Omental fat pad (tissue), 4 donors: ENCODE results near the gene PRKAR1B. TPM values are rescaled to one million over a fixed set of nuclear protein-coding genes. Genes with fewer than 3 reads are reported as not detected.

ENCODE experiments used
- ATAC-seq: fragments of 150-250 bp; one replicate; pipeline ENCODE4 v1.9.1; 2016; ENCODE audit warnings: mild to moderate bottlenecking, moderate library complexity; ENCODE audit not compliant: low FRiP score
- DNase-seq: peaks from one replicate; pipeline ENCODE4 v3.0.0-alpha.2; 2019; ENCODE audit warnings: low spot score
- total RNA-seq, 4 donors: library from RNA; depleted of rRNA; stranded (reverse); fragments of >200 nt; gene quantifications; one replicate each; pipeline ENCODE4 v1.1.0, GENCODE V29; 2016
- TF ChIP-seq, protein P1 (sequence below), 3 donors: fragments of 450-650 bp; IDR thresholded peaks; one replicate each; pipeline ENCODE4 v1.5.1; 2016 to 2017; ENCODE audit warnings: antibody characterized with exemption in 3 of 3, mild to moderate bottlenecking in 3 of 3, moderate library complexity in 2 of 3

Gene PRKAR1B
- total RNA-seq, 4 donors from 2014 or later = 9.0 to 11.4 (median 10.3) TPM

DNA sequence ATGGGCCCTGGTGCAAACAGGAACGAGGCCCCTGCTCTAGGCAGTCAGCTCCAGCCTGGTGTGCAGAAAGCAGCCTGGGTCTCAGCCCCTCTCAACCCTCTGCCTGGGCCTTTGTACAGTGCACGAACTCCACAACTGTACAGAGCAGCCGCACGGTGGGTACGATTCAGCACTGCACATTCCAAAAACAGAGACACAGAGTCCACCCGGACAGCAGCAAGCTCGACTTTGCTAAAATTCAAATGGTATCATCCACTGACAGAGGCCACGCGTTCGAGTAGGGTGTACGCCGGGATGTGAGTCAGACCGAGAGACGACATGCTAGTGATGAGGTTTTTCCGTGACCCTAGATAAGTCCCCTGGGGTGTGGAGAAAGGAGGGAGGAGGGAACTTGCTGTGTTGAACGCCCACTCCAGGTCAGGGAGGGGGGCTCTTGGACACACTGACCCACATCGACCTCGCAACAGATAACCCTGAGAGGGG lies 141.8 kb downstream of the PRKAR1B start:
- ATAC-seq (no peak), DNase-seq (no peak)
- TF ChIP-seq, protein P1, sequence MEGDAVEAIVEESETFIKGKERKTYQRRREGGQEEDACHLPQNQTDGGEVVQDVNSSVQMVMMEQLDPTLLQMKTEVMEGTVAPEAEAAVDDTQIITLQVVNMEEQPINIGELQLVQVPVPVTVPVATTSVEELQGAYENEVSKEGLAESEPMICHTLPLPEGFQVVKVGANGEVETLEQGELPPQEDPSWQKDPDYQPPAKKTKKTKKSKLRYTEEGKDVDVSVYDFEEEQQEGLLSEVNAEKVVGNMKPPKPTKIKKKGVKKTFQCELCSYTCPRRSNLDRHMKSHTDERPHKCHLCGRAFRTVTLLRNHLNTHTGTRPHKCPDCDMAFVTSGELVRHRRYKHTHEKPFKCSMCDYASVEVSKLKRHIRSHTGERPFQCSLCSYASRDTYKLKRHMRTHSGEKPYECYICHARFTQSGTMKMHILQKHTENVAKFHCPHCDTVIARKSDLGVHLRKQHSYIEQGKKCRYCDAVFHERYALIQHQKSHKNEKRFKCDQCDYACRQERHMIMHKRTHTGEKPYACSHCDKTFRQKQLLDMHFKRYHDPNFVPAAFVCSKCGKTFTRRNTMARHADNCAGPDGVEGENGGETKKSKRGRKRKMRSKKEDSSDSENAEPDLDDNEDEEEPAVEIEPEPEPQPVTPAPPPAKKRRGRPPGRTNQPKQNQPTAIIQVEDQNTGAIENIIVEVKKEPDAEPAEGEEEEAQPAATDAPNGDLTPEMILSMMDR (IDR thresholded peaks at IDR 0.05) = no peak

DNA sequence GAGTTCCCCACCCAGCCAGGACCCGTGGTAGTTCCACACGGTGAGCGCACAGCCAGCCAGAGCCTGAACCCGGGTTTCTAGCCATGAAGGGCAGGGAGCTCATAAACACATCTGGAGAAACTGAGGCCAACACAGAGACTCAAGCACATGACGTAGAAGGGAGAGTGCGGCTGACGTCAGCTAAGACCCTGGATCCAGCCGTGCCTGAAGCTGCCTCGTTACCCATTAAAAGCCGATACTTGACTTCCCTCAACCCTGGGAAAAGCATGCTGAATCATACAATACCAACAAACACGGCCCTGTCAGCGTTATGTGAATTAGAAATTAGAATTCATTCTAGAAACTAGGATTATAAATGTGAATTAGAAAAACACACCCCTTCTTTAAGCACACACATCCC lies 142.3 kb downstream of the PRKAR1B start:
- TF ChIP-seq, protein P1 (IDR thresholded peaks at IDR 0.05) = no peak
- no peak for ATAC-seq
- no peak for DNase-seq

GRCh38 chr7:584122-584465 lies 143.0 kb downstream of the PRKAR1B start:
- DNase-seq (no peak), ATAC-seq (no peak)

DNA sequence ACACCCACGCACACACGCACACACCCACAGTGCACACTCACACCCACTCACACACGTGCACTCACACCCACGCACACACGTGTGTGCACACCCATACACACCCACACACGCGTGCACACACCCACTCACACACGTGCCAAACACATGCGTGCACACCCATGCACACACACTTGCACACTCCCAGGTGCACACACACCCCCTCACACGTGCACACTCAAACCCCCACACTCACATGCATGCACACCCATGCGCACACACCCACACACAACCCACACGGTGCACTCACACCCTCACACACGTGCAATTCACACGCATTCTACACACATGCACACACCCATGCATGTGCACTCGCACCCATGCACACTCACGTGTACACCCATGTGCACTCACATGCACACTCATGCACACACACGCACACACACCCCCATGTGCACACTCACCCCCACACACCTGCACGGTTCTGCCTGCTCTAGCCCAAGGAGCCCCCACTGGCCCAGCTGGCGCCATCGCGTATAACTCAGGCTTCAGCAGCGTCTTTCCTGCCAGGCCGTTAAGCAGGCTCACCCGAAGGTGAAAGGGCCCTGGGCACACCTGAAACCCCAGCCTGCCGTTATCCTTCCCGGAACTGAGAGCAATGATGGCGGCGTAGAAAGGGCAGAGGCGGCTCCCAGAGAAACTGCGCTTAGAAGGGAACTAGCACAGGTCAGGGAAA lies 143.5 kb downstream of the PRKAR1B start:
- DNase-seq (no peak), ATAC-seq (no peak)
- TF ChIP-seq, protein P1 (IDR thresholded peaks at IDR 0.05) = no peak

More at GRCh38 chr7:584122-584465, 143.0 kb downstream of the PRKAR1B start:
- TF ChIP-seq, protein P1 (IDR thresholded peaks at IDR 0.05) = no peak

DNA sequence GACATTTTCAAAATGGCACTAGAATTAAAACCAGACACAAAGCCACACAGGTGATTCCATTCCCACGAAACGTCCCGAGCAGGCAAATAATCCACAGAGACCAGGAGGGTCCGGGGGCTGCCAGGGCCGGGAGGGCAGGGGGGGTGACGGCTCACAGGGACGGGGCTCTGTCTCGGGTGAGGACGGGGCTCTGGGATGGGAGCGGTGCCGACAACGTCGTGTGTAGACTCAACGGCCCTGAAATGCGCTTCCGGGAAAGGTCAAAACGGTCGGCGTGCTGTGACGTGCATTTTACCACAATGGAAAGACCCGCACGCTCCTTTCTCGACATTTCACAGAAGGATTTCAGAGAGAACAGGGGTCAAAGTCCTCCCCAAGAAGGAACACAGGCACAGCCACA lies 144.2 kb downstream of the PRKAR1B start:
- TF ChIP-seq, protein P1 (IDR thresholded peaks at IDR 0.05) = no peak
- no peak for ATAC-seq
- no peak for DNase-seq

DNA sequence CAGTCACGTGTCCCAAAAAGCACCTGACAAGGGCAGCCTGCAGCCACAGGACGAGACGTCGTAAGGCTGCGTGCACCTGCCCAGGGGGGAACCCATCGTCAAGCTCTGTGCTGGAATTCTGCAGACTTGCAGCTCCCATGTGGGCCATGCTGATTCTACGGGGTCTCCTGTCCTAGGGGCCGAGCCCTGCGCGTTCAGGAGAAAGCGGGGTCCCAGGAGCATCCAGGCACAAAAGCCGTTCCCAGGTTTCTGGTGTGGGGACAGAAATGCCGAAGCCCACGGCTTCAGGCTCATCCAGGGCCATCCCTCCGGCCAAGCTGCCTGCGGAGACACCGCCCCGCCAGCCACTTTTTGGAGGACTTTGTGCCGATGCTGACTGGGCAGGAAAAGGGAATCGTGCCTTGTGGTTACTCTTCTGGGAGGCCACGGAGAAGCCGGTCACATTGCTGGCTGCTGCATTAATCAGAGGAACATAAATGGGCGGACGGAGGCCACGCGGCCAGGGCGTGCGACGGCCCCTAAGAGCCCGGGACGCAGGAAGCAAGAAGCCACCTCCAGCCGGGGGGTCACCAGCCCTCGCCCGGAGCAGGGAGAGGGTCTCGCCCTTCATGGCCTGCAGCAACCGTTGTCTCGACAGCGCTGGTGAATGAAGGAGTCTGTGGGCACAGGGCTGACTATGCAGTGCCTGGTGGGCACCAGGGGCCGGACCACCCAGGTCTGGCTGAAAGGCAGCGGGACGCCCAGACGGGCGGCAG lies 144.8 kb downstream of the PRKAR1B start:
- ATAC-seq (no peak), DNase-seq (no peak)
- TF ChIP-seq, protein P1 (IDR thresholded peaks at IDR 0.05) = no peak
